Hepatocyte (in vitro differentiated cells): ENCODE data around the gene DHFR2. TPM values are rescaled to one million over a fixed set of nuclear protein-coding genes. Genes with fewer than 3 reads are reported as not detected.

ENCODE experiments used
- DNase-seq: peaks from one replicate; pipeline ENCODE4 v3.0.0-alpha.2; 2016; ENCODE audit warnings: low spot score
- H2AFZ ChIP-seq: fragments of 200-600 bp; sonication (generic); 2 replicates; pipeline ENCODE4 v1.6.0; 2016; ENCODE audit warnings: antibody characterized with exemption, mild to moderate bottlenecking
- H3K27ac ChIP-seq: fragments of 200-600 bp; sonication (generic); 2 replicates; pipeline ENCODE4 v1.5.1; 2016; ENCODE audit warnings: mild to moderate bottlenecking
- H3K27me3 ChIP-seq: fragments of 200-600 bp; sonication (generic); 2 replicates; pipeline ENCODE4 v1.6.1; 2016
- H3K36me3 ChIP-seq: fragments of 200-600 bp; sonication (generic); replicated peaks from 2 replicates; pipeline ENCODE4 v1.5.1; 2016; ENCODE audit warnings: low read depth; ENCODE audit not compliant: insufficient read depth
- H3K4me1 ChIP-seq: fragments of 200-600 bp; sonication (generic); 2 replicates; pipeline ENCODE4 v1.5.1; 2016; ENCODE audit warnings: mild to moderate bottlenecking, moderate library complexity; ENCODE audit not compliant: insufficient read depth
- H3K4me2 ChIP-seq: fragments of 200-600 bp; sonication (generic); 2 replicates; pipeline ENCODE4 v1.6.0; 2016
- H3K4me3 ChIP-seq: fragments of 200-600 bp; sonication (generic); 2 replicates; pipeline ENCODE4 v1.5.1; 2016; ENCODE audit warnings: mild to moderate bottlenecking
- H3K79me2 ChIP-seq: fragments of 200-600 bp; sonication (generic); 2 replicates; pipeline ENCODE4 v1.6.0; 2017; ENCODE audit warnings: mild to moderate bottlenecking
- H3K9me2 ChIP-seq: fragments of 200-600 bp; sonication (generic); replicated peaks from 2 replicates; pipeline ENCODE4 v1.6.0; 2017; ENCODE audit warnings: mild to moderate bottlenecking; ENCODE audit not compliant: insufficient read depth
- H3K9me3 ChIP-seq: fragments of 200-600 bp; sonication (generic); 2 replicates; pipeline ENCODE4 v1.5.1; 2016; ENCODE audit warnings: low read depth, mild to moderate bottlenecking
- H4K20me1 ChIP-seq: fragments of 200-600 bp; sonication (generic); 2 replicates; pipeline ENCODE4 v1.6.0; 2016; ENCODE audit warnings: mild to moderate bottlenecking; ENCODE audit not compliant: insufficient read depth, poor library complexity, severe bottlenecking
- CTCF ChIP-seq: fragments of 200-600 bp; sonication (generic); IDR thresholded peaks from 2 replicates; pipeline ENCODE4 v1.5.1; 2016; ENCODE audit warnings: antibody characterized with exemption, mild to moderate bottlenecking; ENCODE audit not compliant: poor library complexity
- EZH2 ChIP-seq: fragments of 200-600 bp; sonication (generic); IDR thresholded peaks from 2 replicates; pipeline ENCODE4 v1.6.1; 2016; ENCODE audit warnings: antibody characterized with exemption, mild to moderate bottlenecking, borderline replicate concordance
- EZH2phosphoT487 ChIP-seq: fragments of 200-600 bp; sonication (generic); IDR thresholded peaks from one replicate; pipeline ENCODE4 v1.6.1; 2018; ENCODE audit warnings: antibody characterized with exemption, mild to moderate bottlenecking, low read depth, moderate library complexity; ENCODE audit not compliant: unreplicated experiment, severe bottlenecking
- WGBS: methylation state at CpG from one replicate; pipeline ENCODE4 v1.1.6; 2016; ENCODE audit warnings: low lambda C conversion rate; ENCODE audit errors: missing lambda C conversion rate; 5-methylcytosine and 5-hydroxymethylcytosine counted together
- polyA plus RNA-seq: library from polyadenylated mRNA; unstranded; fragments of >200 nt; fragmentation: Nextera tagmentation; extraction: Ambion mirVana; gene quantifications from 2 replicates; pipeline ENCODE4 v1.2.1, GENCODE V29; 2016
- total RNA-seq: library from RNA; depleted of rRNA; stranded (reverse); fragments of >200 nt; gene quantifications from 2 replicates; pipeline ENCODE4 v1.2.3, GENCODE V29; 2014

The DHFR2 gene
- total and polyA plus RNA-seq, 2 experiments from 2014 or later = 6.5 to 7.9 TPM

DNA sequence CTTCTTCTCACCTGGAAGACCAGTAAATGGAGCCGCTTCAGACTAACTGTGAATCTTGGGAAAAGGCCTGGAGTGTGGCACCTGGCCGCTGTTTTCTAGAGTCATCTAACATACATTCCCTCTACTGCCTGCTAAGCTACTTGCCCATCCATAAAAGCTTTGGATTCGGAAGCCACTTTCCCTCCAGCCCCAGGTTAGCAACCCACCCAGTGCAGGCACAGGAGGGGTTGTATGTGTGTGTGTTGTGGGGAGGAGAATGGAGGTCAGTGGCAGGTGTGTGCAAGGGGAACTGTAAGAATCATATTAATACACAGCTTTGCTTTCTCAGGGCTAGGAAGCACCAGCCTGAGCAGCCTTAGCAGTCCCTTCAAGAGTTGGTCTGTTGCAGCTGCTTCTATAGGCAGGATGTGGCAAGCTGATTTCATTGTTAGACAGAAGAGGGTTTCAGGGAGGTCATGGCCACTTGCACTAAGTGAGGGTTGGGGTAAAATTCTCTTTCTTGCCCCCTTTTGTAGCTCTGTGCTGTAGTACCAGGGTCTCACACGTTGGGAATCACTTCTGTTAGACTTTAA, 9.1 kb upstream of the DHFR2 start:
- Histone ChIP-seq H3K9me3 (no peaks in the 10 kb centered on the region), H3K4me2 (no peak overlapping the region), H3K27me3 (no peaks in the 10 kb centered on the region), H3K4me3 (no peak overlapping the region), H3K4me1 (no peaks in the 10 kb centered on the region), H3K27ac (no peak overlapping the region), H3K79me2 (peaks cover 28% of the 10 kb centered on the region), H3K9me2 (no peaks in the 10 kb centered on the region), H4K20me1 (no peaks in the 10 kb centered on the region), H3K36me3 (no peaks in the 10 kb centered on the region), H2AFZ (no peak overlapping the region)
- TF ChIP-seq EZH2phosphoT487 (no peak), EZH2 (no peak)
- WGBS = 88% methylated on average over 4 of the region's 4 CpGs
- DNase-seq = no peak

- Histone ChIP-seq H3K4me3 (no peak overlapping the region), H3K27me3 (no peaks in the 10 kb centered on the region), H3K27ac (no peak overlapping the region)
Measured at GRCh38 chr3:94070341-94070911, 7.7 kb upstream of the DHFR2 start.

DNA sequence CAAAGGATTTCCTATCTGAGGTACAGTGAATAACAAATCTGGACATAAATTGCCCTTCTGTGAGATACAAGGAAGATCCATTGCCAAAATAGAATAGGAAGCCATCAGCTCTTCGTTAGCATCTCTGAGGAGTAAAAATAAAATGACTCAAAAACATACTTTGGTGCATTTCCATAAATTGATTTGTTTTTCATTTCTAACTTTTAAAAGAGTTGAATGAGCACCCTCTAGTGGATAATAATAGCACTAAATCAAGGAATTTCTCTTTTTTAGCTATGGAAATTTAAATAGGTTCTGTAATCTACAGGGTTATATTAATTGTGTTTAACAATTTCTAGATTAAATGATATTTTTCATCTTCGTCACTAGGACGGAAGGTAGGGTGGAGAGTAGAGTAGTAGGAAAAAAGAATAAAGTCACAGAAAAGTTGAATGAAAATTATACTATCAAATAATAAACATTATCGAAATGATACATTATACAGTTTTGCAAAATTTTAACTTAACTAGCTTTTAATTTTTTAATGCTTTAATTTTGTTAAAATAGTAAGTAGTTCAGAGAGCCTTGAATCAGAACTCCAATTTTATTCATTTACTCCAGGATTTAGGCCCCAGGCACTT, 6.6 kb upstream of the DHFR2 start:
- Histone ChIP-seq H3K4me3 (no peak overlapping the region), H3K27ac (no peak overlapping the region), H4K20me1 (no peaks in the 10 kb centered on the region), H3K4me1 (no peaks in the 10 kb centered on the region), H2AFZ (no peak overlapping the region), H3K27me3 (no peaks in the 10 kb centered on the region), H3K9me3 (no peaks in the 10 kb centered on the region), H3K9me2 (no peaks in the 10 kb centered on the region), H3K79me2 (peaks cover 37% of the 10 kb centered on the region), H3K4me2 (no peak overlapping the region), H3K36me3 (no peaks in the 10 kb centered on the region)
- DNase-seq = no peak
- TF ChIP-seq EZH2 (no peak), CTCF (peak; percentile 74)
- WGBS = 66% methylated on average over 4 of the region's 4 CpGs

More at GRCh38 chr3:94070341-94070911, 7.7 kb upstream of the DHFR2 start:
- Histone ChIP-seq H3K9me3 (no peaks in the 10 kb centered on the region), H3K79me2 (peaks cover 33% of the 10 kb centered on the region), H3K4me1 (no peaks in the 10 kb centered on the region), H2AFZ (no peak overlapping the region), H4K20me1 (no peaks in the 10 kb centered on the region), H3K9me2 (no peaks in the 10 kb centered on the region), H3K4me2 (no peak overlapping the region), H3K36me3 (no peaks in the 10 kb centered on the region)
- DNase-seq = no peak
- TF ChIP-seq EZH2phosphoT487 = no peak
- no peak for TF ChIP-seq EZH2
- no peak for TF ChIP-seq CTCF
- WGBS = 96% methylated on average over 6 of the region's 6 CpGs
